WI38 (cell line): ENCODE data around the gene PPARD.
"Not testable (repeated sequence)": the region's sequence is repeated elsewhere in the genome, so short reads cannot be mapped to it uniquely, and the experiment has no call there.

Source experiments
- H3K4me3 ChIP-seq: 2 replicates; pipeline ENCODE4 v1.5.1; 2011; ENCODE audit warnings: low read depth, mild to moderate bottlenecking, control low read depth, low read length
- TF ChIP-seq, protein P1 (sequence below): IDR thresholded peaks from 2 replicates; pipeline ENCODE4 v1.5.1; 2012; ENCODE audit warnings: low read depth, mild to moderate bottlenecking, control low read depth, low read length

PPARD gene

DNA sequence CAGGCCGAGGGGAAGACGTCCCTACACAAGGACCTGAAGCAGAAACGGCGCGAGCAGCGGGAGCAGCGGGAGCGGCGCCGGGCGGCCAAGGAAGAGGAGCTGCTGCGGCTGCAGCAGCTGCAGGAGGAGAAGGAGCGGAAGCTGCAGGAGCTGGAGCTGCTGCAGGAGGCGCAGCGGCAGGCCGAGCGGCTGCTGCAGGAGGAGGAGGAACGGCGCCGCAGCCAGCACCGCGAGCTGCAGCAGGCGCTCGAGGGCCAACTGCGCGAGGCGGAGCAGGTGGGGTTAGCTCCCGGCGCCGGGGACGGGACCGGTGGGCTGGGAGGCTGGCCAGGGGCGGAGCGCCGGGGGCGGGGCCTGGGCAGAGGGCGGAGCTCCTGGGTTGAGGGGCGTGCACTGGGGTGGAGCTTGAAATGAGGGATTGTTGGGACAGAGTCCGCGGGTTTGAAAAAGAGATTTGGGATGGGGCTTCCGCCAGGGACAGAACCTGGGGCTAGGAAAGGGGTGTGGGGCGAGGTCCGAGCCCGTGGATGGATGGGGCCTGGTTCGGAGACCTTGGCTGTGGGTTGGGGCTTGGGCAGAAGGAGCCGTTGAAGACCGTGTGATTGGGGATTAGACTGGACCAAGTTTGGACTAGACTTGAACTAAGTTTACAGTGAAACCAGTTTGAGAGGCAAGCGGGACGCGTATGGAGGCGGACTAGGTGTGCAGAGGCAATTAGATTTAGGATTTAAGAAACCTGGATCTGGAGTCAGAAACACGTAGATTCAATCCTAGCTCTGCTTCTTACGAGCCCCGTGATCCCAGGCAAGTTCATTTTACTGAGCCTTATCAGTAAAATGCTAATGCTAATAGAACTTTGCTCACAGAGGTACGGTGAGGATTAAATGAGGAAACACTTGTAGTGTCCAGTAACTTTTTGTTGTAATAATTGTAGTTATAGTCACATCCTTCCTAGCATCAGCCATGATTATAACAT, 23.9 kb upstream of the PPARD start:
- TF ChIP-seq, protein P1, sequence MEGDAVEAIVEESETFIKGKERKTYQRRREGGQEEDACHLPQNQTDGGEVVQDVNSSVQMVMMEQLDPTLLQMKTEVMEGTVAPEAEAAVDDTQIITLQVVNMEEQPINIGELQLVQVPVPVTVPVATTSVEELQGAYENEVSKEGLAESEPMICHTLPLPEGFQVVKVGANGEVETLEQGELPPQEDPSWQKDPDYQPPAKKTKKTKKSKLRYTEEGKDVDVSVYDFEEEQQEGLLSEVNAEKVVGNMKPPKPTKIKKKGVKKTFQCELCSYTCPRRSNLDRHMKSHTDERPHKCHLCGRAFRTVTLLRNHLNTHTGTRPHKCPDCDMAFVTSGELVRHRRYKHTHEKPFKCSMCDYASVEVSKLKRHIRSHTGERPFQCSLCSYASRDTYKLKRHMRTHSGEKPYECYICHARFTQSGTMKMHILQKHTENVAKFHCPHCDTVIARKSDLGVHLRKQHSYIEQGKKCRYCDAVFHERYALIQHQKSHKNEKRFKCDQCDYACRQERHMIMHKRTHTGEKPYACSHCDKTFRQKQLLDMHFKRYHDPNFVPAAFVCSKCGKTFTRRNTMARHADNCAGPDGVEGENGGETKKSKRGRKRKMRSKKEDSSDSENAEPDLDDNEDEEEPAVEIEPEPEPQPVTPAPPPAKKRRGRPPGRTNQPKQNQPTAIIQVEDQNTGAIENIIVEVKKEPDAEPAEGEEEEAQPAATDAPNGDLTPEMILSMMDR, result no peak
- H3K4me3 ChIP-seq, result peak overlapping the region; percentile 61

DNA sequence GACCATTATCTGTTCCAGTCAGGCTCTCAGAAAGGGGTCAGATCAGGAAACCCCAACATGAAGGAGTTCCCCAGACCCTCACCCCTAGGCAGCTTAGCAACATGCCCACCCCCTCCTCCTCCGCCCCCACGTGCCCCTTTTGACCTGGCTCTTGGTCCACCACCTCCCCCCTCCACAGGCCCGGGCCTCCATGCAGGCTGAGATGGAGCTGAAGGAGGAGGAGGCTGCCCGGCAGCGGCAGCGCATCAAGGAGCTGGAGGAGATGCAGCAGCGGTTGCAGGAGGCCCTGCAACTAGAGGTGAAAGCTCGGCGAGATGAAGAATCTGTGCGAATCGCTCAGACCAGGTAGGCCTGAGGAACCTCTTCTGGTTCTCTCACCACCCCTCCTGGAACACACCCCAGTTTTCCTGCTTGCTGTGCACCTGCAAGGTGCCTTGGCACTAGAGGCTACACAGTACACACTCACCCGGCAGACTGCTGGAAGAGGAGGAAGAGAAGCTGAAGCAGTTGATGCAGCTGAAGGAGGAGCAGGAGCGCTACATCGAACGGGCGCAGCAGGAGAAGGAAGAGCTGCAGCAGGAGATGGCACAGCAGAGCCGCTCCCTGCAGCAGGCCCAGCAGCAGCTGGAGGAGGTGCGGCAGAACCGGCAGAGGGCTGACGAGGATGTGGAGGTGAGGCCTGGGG, 22.9 kb upstream of the PPARD start:
- TF ChIP-seq, protein P1, result no peak
- H3K4me3 ChIP-seq, result no peak overlapping the region

DNA sequence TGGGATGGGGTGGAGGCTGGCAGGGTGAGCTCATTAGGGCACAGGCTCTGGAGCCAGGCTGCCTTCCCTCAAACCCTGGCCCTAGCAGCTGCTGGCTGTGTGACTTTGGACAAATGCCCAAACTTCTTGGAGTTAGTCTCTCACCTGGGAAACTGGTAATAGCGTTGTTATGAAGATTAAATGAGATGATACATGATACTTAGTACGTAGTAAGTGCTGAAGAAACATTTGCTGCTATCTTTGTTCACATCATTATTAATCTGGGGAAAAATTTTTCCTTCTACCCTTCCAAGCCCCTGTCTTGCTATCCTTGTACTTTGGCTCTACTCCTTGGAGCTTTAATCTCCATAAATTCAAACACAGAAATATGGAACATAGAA, 22.3 kb upstream of the PPARD start:
- H3K4me3 ChIP-seq, result no peak overlapping the region
- TF ChIP-seq, protein P1, result no peak

DNA sequence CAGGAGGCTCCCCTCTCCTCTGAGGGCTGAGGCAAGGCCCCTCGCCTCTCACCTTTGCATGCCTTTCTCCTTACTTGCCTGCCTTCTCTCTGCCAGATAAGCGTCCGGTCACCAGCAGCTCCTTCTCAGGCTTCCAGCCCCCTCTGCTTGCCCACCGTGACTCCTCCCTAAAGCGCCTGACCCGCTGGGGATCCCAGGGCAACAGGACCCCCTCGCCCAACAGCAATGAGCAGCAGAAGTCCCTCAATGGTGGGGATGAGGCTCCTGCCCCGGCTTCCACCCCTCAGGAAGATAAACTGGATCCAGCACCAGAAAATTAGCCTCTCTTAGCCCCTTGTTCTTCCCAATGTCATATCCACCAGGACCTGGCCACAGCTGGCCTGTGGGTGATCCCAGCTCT, 21.3 kb upstream of the PPARD start:
- H3K4me3 ChIP-seq, result no peak overlapping the region
- TF ChIP-seq, protein P1, result no peak

DNA sequence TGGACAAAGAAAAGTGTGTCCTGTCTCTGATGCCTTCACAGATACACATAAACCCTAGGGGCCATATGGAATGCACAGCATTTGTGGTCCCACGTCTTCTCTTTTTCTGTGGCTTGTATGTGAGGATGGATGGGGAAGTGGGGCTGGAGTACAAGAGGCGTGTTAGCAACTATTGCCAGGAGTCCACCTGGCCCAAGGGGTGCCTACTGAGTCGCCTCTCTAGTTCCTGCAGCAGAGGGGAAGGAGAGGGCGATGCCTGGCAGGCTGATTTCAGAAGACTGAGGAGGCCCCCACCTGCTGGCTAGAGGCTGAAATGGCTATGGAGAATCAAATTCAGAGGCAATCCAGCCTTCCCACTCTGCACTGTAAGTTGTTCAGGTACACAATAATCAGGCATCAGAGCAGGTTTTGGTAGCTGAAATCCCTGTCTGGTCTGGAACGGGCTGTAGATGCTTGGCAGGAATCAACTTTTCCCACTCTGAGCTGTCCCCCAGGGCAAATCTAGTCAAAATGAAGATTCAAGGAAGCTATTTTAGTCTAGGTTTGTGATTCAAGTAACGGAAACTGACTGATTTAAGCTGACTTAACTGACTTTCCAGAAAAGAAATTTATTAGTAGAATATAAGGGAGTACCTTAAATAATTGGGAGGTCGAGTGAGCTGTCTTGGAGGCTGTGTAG, 14.9 kb upstream of the PPARD start:
- H3K4me3 ChIP-seq, result no peak overlapping the region
- TF ChIP-seq, protein P1, result peak; percentile 81

DNA sequence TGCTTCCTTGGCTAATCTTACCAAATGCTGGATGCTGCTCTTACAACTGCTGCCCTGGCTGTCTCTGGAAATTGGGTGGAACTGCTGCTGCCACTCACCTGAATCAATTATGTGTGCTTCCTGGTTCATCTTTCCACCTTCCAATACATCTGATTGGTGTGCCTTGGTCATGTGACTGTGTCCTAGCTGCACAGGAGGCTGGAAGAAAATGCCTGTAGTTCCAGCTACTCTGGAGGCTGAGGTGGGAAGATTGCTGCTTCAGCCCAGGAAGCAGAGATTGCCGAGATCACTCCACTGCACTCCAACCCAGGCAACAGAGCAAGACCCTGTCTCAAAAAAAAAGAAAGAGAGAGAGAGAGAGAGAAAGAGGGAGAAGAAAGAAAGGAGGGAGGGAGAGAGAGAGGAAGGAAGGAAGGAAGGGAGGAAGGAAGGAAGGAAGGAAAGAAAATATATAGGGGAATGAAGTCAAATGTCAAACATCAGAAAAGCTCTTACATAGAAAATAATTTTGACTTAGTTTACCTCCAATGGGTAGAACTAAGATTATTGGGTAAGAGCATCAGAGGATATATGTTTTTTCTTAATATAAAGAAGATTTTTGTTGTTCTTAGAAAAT, 14.1 kb upstream of the PPARD start:
- H3K4me3 ChIP-seq, result no peak overlapping the region
- TF ChIP-seq, protein P1, result no peak

DNA sequence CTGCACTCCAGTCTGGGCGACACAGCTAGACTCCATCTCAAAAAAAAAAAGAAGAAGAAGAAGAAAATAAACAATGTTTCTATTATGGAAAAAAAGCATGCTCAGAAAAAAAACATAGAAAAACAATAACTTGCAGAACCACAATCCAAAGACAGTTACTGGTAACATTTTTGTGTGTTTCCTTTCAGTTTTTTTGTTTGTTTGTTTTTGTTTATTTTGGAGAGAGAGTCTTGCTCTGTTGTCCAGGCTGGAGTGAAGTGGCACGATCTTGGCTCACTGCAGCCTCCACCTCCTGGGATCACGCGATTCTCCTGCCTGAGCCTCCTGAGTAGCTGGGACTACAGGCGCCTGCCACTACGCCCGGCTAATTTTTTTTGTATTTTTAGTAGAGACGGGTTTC, 13.4 kb upstream of the PPARD start:
- H3K4me3 ChIP-seq, result not testable (repeated sequence)
